Daoy (cell line): ENCODE data around the gene LRG1. TPM values are rescaled to one million over a fixed set of nuclear protein-coding genes. Genes with fewer than 3 reads are reported as not detected.

Source experiments
- DNase-seq: peaks from one replicate; pipeline ENCODE4 v3.0.0-alpha.2; 2015; ENCODE audit warnings: low read depth
- total RNA-seq: library from RNA; depleted of rRNA; stranded (reverse); fragments of >200 nt; shearing (Covaris generic); gene quantifications from 2 replicates; pipeline ENCODE4 v1.2.3, GENCODE V29; 2014; rRNA removed

The LRG1 gene
- total RNA-seq, 1 experiment from 2014 or later, result 0.69 TPM

DNA sequence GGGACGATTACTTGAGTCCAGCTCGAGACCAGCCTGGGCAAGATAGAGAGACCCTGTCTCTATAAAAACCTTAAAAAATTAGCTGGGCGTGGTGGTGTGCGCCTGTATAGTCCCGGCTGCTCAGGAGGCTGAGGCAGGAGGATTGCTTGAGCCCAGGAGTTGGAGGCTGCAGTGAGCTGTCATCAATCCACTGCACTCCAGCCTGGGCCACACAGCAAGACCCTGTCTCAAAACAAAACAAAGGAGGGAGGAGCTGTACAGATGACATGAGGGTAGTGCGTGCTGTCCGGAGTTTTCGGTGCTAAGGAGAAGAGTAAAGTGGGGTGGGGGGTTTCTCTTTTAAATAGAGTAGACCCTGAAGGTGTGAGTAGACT lies 45.2 kb downstream of the LRG1 start:
- DNase-seq, result no peak

DNA sequence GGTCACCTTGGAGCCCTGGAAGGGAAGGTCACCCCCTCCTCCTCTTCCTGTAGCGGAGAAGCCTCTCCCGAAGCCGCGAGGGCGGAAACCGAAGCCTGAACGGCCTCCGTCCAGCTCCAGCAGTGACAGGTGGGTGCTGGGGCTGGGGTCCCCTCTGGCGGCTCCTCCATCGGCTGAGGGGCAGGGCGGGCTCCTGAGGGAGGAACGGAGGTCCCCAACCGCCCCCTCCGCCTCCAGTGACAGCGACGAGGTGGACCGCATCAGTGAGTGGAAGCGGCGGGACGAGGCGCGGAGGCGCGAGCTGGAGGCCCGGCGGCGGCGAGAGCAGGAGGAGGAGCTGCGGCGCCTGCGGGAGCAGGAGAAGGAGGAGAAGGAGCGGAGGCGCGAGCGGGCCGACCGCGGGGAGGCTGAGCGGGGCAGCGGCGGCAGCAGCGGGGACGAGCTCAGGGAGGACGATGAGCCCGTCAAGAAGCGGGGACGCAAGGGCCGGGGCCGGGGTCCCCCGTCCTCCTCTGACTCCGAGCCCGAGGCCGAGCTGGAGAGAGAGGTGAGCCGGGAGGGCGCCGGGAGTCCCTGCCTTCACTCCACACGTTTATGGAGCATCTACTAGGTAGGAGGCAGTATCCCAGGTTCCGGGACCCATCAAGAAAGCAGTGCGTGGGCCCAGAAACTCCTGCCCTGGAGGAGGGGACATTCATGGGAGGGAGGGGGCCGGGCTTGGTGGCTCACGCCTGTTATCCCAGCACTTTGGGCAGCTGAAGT lies 45.7 kb downstream of the LRG1 start:
- no peak for DNase-seq

DNA sequence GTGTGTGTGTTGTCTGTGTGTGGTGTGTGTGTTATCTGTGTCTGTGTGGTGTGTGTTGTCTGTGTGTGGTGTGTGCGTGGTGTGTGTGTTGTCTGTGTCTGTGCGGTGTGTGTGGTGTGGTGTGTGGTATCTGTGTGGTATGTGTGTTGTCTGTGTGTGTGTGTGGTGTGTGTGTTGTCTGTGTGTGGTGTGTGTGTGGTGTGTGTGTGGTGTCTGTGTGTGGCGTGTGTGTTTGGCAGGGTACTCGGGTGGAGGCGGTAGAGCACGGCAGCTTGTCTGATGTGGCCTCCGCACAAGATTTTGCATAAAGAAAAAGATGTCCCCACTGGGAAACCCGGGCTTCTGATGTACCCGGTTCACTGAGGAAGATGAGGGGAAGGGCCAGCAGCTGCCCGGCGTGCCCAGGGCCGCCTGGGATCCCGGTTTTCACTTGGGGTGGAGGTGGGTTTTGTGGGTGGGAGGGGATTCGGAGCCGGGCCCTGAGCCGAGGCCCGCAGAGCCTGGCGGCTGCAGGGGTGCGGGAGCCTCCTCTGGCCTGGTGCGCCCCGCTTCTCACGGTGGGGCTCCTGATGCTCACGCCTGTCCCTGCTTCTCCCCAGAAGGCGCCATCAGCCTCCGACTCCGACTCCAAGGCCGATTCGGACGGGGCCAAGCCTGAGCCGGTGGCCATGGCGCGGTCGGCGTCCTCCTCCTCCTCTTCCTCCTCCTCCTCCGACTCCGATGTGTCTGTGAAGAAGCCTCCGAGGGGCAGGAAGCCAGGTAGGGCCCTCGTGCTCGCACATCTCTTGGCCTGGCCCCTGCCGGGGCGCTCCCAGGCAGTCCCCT lies 46.5 kb downstream of the LRG1 start:
- DNase-seq, result no peak

DNA sequence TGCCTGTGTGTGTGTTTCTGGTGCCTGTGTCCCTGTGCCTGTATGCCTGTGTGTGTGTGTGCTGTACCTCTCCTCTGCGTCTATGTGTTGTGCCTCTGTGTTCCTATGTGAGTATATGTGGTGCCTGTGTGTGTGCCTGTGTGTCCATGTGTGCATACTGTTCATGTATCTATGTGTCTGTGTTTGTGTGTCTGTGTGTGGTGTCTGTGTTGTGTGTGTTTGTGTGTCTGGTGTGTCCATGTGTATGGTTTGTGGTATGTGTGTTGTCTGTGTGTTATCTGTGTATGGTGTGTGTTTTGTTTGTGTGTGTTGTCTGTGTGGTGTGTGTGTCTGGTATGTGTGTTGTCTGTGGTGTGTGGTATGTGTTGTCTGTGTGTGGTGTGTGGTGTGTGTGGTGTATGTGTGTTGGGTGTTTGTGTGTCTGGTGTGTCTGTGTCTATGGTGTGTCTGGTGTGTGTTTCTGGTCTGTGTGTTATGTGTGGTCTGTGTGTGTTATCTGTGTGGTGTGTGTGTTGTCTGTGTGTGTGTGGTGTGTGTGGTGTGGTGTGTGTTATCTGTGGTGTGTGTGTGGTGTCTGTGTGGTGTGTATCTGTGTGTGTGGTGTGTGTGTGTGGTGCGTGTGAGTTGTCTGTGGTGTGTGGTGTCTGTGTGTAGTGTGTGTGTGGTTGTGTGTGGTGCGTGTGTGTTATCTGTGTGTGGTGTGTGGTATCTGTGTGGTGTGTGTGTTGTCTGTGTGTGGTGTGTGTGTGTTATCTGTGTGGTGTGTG lies 47.3 kb downstream of the LRG1 start:
- DNase-seq, result no peak

DNA sequence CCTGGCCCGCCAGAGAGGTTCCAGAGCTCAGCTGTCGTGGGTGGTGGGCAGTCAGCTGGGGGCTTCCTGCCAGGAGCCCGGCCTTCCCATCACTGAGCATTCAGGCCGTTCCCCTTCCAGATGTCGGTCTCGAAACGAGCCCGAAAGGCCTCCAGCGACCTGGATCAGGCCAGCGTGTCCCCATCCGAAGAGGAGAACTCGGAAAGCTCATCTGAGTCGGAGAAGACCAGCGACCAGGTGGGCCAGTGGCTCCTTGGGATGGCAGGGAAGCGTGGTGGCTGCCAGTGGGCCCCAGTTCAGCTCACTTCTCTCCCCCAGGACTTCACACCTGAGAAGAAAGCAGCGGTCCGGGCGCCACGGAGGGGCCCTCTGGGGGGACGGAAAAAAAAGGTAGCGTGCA lies 48.4 kb downstream of the LRG1 start:
- no peak for DNase-seq

DNA sequence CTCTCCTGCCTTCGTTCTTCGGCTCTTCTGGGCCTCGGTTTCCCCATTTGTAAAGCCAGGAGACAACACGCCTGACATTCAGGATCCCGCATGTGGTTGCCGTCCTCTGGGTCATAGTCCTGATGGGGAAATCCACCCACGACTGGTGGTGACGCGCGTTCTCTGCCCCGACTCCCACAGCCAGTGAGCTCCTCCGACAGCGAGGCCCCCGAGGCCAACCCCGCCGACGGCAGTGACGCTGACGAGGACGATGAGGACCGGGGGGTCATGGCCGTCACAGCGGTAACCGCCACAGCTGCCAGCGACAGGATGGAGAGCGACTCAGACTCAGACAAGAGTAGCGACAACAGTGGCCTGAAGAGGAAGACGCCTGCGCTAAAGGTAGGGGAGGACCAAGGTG lies 51.3 kb downstream of the LRG1 start:
- no peak for DNase-seq

DNA sequence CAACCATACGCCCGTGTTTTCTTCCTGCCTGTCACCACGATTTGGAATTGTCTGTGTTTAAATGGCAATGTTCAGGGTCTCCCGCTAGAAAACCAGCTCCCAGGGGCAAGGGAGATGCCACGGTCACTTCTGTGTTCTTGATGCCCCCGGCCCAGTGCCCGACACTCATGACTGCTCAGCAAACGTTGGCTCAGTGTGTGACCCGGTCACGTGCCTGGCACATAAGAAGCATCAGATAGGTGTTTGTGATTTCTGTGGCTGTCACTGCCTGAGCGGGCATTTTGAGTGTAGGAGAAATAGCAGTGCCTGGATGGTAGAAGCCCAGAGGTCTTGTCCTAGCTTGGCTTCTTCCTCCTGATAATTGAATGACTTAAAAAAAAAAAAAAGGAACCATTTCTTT lies 52.3 kb downstream of the LRG1 start:
- no peak for DNase-seq

Other genes starting within 250 kb of the LRG1 start
- not detected in 2 replicates for gene TMIGD2, start 237.6 kb downstream of the LRG1 start, total RNA-seq
- 28.3 and 47.4 TPM in 2 replicates for gene FSD1, start 235.4 kb downstream of the LRG1 start, total RNA-seq
- gene STAP2, start 201.2 kb downstream of the LRG1 start, total RNA-seq, result 28.9 and 35.7 TPM in 2 replicates
- gene MPND, start 196.5 kb downstream of the LRG1 start, total RNA-seq, result 0.95 and 2.5 TPM in 2 replicates
- 44.3 and 52.8 TPM in 2 replicates for gene SH3GL1, start 139.5 kb downstream of the LRG1 start, total RNA-seq
- gene CHAF1A, start 137.4 kb downstream of the LRG1 start, total RNA-seq, result 39.7 and 55.8 TPM in 2 replicates
- 57.9 and 72.7 TPM in 2 replicates for gene UBXN6, start 82.2 kb downstream of the LRG1 start, total RNA-seq
- gene HDGFL2, start 67.7 kb downstream of the LRG1 start, total RNA-seq, result 57.4 and 79.1 TPM in 2 replicates
- gene PLIN4, start 21.6 kb downstream of the LRG1 start, total RNA-seq, result 0.57 and 0.69 TPM in 2 replicates
- gene PLIN5, start 4.8 kb downstream of the LRG1 start, total RNA-seq, result 0.15 and 1.3 TPM in 2 replicates
- 2.3 and 3.2 TPM in 2 replicates for gene SEMA6B, start 19.6 kb upstream of the LRG1 start, total RNA-seq
- gene TNFAIP8L1, start 99.5 kb upstream of the LRG1 start, total RNA-seq, result 6.5 and 6.8 TPM in 2 replicates
- gene MYDGF, start 130.3 kb upstream of the LRG1 start, total RNA-seq, result 154 and 171 TPM in 2 replicates
- gene DPP9, start 183.8 kb upstream of the LRG1 start, total RNA-seq, result 77.1 and 109 TPM in 2 replicates